NCI-H1092 treated with DMSO at 0.1 percent for 48 hours (cell line): ENCODE measurements around the gene PRR29.
A peak's percentile ranks its signal among the peaks of the same experiment; 100 is the strongest.
"Not testable (repeated sequence)": the region's sequence is repeated elsewhere in the genome, so short reads cannot be mapped to it uniquely, and the experiment has no call there.

Experiments used
- DNase-seq: peaks from one replicate; lab custom pipeline; 2025; lab: John Stamatoyannopoulos, UW

The PRR29 gene

DNA sequence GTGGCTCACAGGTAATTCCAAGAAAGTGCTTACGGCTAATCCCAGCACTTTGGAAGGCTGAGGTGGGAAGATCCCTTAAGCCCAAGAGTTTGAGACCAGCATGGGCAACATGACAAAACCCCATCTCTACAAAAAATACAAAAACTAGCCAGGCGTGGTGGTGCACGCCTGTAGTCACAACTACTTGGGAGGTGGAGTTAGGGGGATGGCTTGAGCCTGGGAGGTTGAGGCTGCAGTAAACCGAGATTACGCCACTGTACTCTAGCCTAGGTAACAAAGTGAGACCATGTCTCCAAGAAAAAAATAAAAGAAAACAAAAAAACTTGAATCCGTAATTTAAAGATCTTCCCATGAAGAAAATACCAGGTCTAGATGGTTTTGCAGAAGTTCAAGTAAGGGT lies 17.3 kb downstream of the PRR29 start:
- DNase-seq, result no peak

DNA sequence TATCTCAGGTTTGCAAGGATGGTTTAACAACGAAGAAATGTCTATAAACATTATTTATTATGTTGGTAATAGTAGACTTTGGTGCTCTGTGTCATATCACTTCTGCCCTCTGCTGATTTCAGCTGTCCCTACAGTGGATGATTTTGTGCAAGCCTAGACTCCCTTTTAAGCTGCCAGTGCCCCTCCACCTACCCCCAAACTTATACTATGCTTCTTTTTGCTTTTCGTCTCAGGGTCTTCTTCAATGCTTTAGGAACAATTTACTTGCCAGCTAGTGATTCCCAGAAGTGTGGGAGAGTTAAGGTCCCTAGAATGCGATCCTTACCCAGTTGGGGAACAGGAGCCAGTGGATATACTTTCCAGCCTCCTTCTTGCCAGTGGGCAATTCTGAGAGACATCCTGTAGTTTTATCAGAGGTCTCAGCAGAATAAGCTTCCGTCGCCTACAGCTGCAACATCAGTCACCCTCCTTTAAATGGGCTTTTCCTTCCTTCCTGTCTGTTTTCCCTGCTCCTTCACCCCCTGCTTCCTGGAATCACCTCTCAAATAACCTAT lies 18.2 kb downstream of the PRR29 start:
- no peak for DNase-seq

DNA sequence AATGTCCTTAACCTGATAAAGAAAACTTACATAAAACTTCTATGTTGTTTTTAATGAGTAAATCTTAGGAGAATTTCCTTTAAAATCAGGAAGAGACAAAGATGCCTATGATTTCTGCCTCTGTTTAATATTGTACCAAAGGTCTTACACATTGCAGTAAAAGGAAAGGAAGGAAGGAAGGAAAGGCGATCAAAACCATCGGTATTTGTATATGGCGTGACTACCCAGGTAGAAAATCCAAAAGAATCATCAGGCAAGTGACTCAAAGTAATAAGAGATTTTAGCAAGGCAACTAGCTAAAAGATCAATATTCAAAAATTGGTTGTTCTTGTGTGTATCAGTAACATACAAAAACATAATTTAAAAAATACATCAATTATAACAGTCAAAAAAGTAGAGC lies 18.8 kb downstream of the PRR29 start:
- DNase-seq, result no peak

DNA sequence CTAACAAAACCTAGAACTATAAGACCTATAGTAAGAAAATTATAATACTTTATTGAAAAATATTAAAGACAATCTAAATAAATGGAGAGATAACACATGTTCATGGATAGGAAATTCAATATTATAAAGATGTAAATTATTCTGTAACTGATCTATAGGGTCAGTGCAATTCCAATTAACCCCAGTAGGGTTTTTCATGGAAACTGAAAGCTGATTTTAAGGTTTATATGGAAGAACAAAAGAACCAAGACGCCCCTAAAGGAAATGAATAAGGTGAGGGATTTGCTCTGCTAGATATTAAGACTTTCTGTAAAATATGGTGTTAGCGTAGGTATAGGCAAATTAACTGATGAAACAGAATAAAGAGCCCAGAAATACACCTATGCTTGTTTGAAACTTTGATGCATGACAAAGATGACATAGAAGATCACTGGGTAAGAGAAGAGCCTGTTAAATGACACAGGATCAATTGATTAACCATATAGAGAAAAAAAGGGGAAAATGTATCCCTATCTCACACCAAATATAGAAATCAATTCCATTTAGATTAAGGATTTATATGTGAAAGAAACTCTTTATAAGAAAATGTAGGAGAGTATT lies 19.3 kb downstream of the PRR29 start:
- no peak for DNase-seq

DNA sequence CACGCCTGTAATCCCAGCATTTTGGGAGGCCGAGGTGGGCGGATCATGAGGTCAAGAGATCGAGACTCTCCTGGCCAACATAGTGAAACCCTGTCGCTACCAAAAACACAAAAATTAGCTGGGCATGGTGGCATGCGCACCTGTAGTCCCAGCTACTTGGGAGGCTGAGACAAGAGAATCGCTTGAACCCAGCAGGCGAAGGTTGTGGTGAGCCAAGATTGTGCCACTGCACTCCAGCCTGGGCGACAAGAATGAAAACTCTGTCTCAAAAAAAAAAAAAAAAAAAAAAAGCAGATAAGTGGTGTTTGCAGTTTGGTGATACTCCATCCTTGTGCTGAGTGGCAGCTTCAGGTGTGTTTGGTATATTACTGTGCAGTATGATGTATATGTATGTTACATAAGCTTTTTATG lies 21.4 kb downstream of the PRR29 start:
- not testable (repeated sequence) for DNase-seq

GRCh38 chr17:64020056-64020766 lies 22.1 kb downstream of the PRR29 start, which contains the start of gene ICAM2:
Gene ICAM2 (minus strand): TSS chr17:64020633. CDS start chr17:64006691, 13,942 bp downstream.
- DNase-seq, result peak; percentile 5

GRCh38 chr17:64022611-64023063 lies 24.5 kb downstream of the PRR29 start:
- no peak for DNase-seq

- DNase-seq, result no peak
Measured at GRCh38 chr17:64024215-64024654, 26.1 kb downstream of the PRR29 start.

- DNase-seq, result no peak
Measured at GRCh38 chr17:64024781-64025731, 26.9 kb downstream of the PRR29 start.

DNA sequence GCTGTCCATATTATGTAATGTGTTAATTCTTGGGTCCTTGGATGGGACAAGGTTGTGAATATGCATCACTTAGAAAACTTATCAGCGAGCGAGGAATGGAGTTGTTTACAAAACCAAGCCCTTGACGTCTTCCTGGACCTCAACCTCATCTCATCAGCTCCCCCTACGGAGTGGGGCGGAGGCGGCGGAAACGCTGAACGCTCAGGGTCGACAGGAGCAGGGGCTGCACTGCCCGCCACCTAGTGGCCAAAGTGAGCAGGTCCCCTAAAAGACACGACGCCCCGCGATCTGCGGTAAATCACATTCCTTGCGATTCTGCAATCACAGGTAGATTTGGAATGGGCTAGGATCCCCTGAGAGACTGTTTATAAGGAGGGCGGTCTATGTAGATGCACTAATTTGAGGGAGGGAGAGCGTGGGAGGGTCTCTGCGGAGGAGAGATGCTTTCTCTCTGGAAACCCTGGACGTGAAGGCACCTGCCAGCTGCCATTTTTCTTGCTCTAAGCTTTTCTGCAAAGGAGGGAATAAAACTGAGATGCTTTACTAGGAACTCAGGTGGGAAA lies 27.7 kb downstream of the PRR29 start:
- DNase-seq, result peak; percentile 58

DNA sequence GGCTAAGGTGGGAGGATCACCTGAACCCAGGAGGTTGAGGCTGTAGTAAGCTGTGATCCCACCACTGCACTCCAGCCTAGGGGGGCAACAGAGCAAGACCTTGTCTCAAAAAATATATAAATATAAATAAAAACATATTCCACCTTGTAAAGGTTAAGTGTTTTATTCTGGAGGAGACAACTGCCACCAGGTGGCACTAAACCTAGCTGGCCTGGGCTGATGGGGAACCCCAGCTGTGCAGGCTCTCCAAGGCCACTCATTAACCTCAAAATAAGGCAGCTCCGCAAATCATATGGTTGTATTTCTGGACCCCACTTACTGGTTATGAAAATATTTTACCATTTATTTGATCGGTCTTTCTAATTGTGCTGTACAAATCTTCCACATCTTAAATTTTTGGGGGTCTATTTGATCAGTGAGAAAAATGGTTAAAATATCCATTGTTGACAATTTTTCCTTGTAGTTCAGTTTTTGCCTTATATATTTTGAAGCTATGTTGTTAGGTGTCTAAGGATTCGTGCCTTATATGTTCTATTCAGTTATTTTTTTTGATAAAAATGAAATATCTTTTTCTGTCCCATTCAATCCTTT lies 30.8 kb downstream of the PRR29 start:
- peak; percentile 33 for DNase-seq

DNA sequence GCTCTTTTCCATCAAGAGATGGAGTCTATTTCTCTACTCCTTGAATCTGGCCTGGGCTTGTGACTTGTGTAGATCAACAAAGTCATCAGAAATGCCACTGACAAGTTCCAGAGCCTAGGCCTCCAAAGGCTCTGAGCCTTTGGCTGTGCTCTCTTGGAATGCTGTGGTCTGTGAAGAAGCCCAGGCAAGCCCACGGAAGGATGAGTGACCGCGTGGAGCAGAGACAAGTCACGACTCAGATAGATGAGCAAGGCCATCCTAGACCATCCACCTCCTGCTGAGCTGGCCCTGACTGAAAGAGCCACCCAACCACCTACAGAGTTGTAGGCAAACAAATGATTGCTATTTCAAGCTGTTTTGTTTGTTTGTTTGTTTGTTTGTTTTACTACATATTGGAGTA lies 33.9 kb downstream of the PRR29 start:
- DNase-seq, result no peak

GRCh38 chr17:64036198-64036922 lies 38.2 kb downstream of the PRR29 start:
- no peak for DNase-seq

- DNase-seq, result no peak
Measured at GRCh38 chr17:64037180-64037579, 39.0 kb downstream of the PRR29 start.

DNA sequence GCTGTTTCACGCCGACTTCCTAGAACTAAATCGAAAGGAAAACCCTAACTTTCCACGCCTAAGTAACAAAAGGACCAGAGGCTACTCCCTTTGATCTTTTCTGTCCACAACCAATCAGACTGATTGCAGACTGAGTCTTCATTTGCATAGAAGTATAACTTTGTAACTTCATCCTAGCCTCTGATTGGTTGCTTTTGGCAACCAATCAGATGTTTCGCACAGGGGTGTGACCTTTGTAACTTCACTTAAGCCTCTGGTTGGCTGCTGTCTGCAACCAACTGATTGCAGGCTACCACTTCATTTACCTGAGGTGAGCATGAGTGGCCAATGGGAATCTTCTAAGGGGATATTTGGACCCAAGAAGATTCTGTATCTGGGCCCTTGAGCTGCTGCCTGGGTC lies 39.7 kb downstream of the PRR29 start:
- DNase-seq, result no peak

DNA sequence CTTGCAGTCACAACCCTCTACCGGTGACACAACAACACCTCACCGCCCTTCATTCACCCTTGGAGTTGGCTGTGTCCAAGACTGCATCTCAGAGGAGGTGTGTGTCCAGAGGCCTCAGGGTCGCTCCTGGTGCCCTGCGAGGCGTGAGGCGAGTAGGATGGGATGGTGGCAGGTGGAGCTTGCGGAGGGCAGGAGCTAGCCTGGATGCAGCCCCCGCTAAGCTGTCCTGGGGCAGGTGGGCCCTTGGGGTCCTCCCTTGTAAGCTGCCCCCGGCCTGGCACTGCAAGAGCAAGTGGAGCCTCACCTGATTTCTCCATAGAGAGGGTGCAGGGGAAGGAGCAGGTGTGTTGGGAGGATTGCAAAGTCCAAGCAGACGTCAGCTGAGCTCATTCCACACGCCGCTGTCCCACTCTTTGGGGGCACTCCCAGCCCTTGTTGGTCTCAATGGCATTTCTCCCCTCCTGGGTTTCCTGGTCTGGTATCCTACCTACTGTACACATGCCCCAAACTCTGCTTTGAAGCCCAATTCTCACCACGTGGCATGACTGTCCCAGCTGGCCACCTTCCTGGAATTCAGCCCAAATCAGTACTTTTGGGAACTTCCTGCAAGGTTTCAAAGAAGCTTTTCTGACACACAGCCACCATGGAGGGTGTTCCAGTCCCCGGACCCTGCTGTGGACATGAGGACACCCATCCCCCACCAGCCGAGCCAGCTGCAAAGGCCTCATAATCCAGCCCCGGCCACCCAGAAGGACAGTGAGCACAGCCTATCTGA lies 40.4 kb downstream of the PRR29 start:
- DNase-seq, result no peak

DNA sequence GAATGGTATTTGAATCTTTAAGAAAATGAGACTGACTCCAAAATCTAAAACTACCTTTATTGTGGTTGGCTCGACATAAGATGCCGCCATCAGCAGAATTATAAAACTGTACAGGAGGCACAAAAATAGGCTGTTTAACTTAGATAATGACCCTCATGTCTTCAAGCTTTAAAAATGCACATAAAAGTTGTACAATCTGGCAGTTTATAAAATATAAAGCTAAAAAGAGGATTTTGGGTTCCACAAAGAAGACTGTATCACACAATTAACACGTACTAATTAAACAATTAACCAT lies 40.9 kb downstream of the PRR29 start:
- DNase-seq, result no peak

DNA sequence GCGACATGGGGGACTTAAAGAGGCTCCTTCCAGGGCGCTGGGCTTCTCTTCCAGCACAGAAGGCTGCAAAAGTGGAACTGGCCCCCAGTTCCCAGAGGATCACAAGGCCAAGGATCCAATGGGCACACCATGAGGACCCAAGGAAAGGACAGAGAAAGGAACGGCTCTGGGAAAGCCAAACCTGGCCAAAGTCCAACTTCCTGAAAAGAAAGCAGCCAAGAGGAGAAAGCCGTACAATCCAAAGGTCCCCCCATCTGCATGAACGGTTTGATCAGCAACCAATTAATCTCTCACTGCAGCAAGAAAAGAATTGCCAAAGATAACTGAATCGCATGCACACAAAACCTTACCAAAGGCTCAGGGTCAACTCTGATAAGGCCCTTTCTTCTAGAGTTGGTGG lies 42.1 kb downstream of the PRR29 start:
- no peak for DNase-seq

- DNase-seq, result no peak
Measured at GRCh38 chr17:64041912-64042311, 43.8 kb downstream of the PRR29 start.
